Panc1 (cell line): Measurements from ENCODE around the gene SAMD4A. TPM values are rescaled to one million over a fixed set of nuclear protein-coding genes. Genes with fewer than 3 reads are reported as not detected.

Experiments used
- ATAC-seq: fragments of 200-7000 bp; cut with Tn5 transposase; 2 replicates; pipeline ENCODE4 v1.9.1; 2020; ENCODE audit warnings: mild to moderate bottlenecking, moderate library complexity
- BruUV-seq: library from RNA; stranded (reverse); fragments of 400-500 nt; replicated peaks from 2 replicates; lab custom pipeline; 2021; lab: Mats Ljungman, UMichigan
- CTCF ChIA-PET: fragments of 300-600 bp; sonication (Branson Sonifier 250); formaldehyde crosslinking; loops from one replicate; lab custom pipeline; 2022; ENCODE audit warnings: antibody characterized with exemption; lab: Charles Lee
- POLR2A ChIA-PET: fragments of 300-600 bp; sonication (Branson Sonifier 250); formaldehyde crosslinking; loops from one replicate; lab custom pipeline; 2022; ENCODE audit warnings: antibody characterized with exemption; lab: Charles Lee
- DNase-seq: peaks from one replicate; pipeline ENCODE4 v3.0.0-alpha.2; 2010; ENCODE audit warnings: low read depth, low spot score
- H3K27ac ChIP-seq: 2 replicates; pipeline ENCODE4 v1.5.1; 2011; ENCODE audit warnings: mild to moderate bottlenecking, low read length, inconsistent platforms
- H3K27me3 ChIP-seq: fragments of 200-500 bp; sonication (Bioruptor generic); 2 replicates; pipeline ENCODE4 v1.6.0; 2014; ENCODE audit warnings: low read length, inconsistent platforms; ENCODE audit not compliant: control insufficient read depth, insufficient read depth
- H3K36me3 ChIP-seq: fragments of 200-500 bp; sonication (Bioruptor generic); 2 replicates; pipeline ENCODE4 v1.5.1; 2014; ENCODE audit warnings: inconsistent platforms, mild to moderate bottlenecking, low read length, moderate library complexity; ENCODE audit not compliant: control insufficient read depth, insufficient read depth
- H3K4me1 ChIP-seq: 2 replicates; pipeline ENCODE4 v1.5.1; 2011; ENCODE audit warnings: inconsistent platforms, mild to moderate bottlenecking, low read length, moderate library complexity; ENCODE audit not compliant: control insufficient read depth, insufficient read depth
- H3K4me3 ChIP-seq, 2 experiments: 2 replicates each; pipeline ENCODE4 v1.5.1; 2011 to 2012; ENCODE audit warnings: low read depth in 2 of 2, low read length in 2 of 2, mild to moderate bottlenecking in 2 of 2, inconsistent platforms in 1 of 2, moderate library complexity in 1 of 2
- H3K9me3 ChIP-seq: fragments of 200-500 bp; sonication (Bioruptor generic); 2 replicates; pipeline ENCODE4 v1.5.1; 2014; ENCODE audit warnings: low read depth, mild to moderate bottlenecking, inconsistent platforms, low read length, moderate library complexity; ENCODE audit not compliant: control insufficient read depth, insufficient read depth
- CTCF ChIP-seq: fragments of 450-650 bp; IDR thresholded peaks from 2 replicates; pipeline ENCODE4 v1.5.1; 2017; ENCODE audit warnings: mild to moderate bottlenecking
- POLR2AphosphoS5 ChIP-seq: IDR thresholded peaks from 2 replicates; pipeline ENCODE4 v1.6.1; 2012; ENCODE audit warnings: mild to moderate bottlenecking, low read depth, low read length, moderate library complexity
- REST ChIP-seq, 2 experiments: IDR thresholded peaks; 2 replicates each; pipeline ENCODE4 v1.6.1; 2011 to 2012; ENCODE audit warnings: low read depth in 2 of 2, control low read depth in 1 of 2, low read length in 1 of 2, mild to moderate bottlenecking in 1 of 2, moderate library complexity in 1 of 2; ENCODE audit not compliant: insufficient read depth in 1 of 2
- SIN3A ChIP-seq: IDR thresholded peaks from 2 replicates; pipeline ENCODE4 v1.6.1; 2012; ENCODE audit warnings: low read depth, mild to moderate bottlenecking, low read length, moderate library complexity, borderline replicate concordance; ENCODE audit not compliant: insufficient read depth
- TCF7L2 ChIP-seq: IDR thresholded peaks from 2 replicates; pipeline ENCODE4 v1.6.1; 2011; ENCODE audit warnings: mild to moderate bottlenecking, low read depth, low read length, inconsistent platforms
- in situ Hi-C: cut with HindIII; loops from 2 replicates; pipeline ENCODE4 v1.10.0; 2016; ENCODE audit warnings: low sequenced_read_pairs, low pct_unique_long_range_greater_than_20kb
- intact Hi-C: fragments of 100-400 bp; cut with micrococcal nuclease; formaldehyde crosslinking; loops from one replicate; pipeline ENCODE4 v1.10.0; 2022; ENCODE audit not compliant: unreplicated experiment
- total RNA-seq: library from RNA; stranded (reverse); gene quantifications from one replicate; pipeline ENCODE4 v1.2.1, GENCODE V29; 2021; ENCODE audit not compliant: unreplicated experiment

Gene SAMD4A
- total RNA-seq, 1 experiment from 2014 or later, result 15.2 TPM

- TF ChIP-seq TCF7L2 (no peak), POLR2AphosphoS5 (no peak), SIN3A (no peak), REST (IDR thresholded peaks at IDR 0.05; ENCODE audit: insufficient read depth in 1 of 2, low read depth in 2 of 2, low read length in 1 of 2) (no peak), CTCF (no peak)
- intact Hi-C loops, result no loop called here
- POLR2A ChIA-PET, result no interaction called here
- in situ Hi-C loops, result no loop called here
- CTCF ChIA-PET, result no interaction called here
- Histone ChIP-seq H3K4me1 (peaks cover 3% of the 10 kb centered on the region; the same call in 1 of the 2 replicates), H3K4me3 (no peak overlapping the region), H3K9me3 (no peaks in the 10 kb centered on the region), H3K27me3 (no peaks in the 10 kb centered on the region), H3K36me3 (no peaks in the 10 kb centered on the region), H3K27ac (no peak overlapping the region)
- no TSS peak for BruUV-seq
- DNase-seq (no peak), ATAC-seq (no peak)
Observed at GRCh38 chr14:54702492-54702891, 135.6 kb downstream of the SAMD4A start.

GRCh38 chr14:54703082-54703481 lies 136.2 kb downstream of the SAMD4A start:
- CTCF ChIA-PET, result no interaction called here
- Histone ChIP-seq H3K36me3 (no peaks in the 10 kb centered on the region), H3K9me3 (no peaks in the 10 kb centered on the region), H3K4me1 (peaks cover 3% of the 10 kb centered on the region; the same call in 1 of the 2 replicates), H3K4me3 (no peak overlapping the region), H3K27me3 (no peaks in the 10 kb centered on the region), H3K27ac (no peak overlapping the region)
- DNase-seq, result no peak
- no peak for ATAC-seq
- POLR2A ChIA-PET, result no interaction called here
- BruUV-seq, result no TSS peak
- TF ChIP-seq TCF7L2 (no peak), CTCF (no peak), SIN3A (no peak), REST (IDR thresholded peaks at IDR 0.05; ENCODE audit: insufficient read depth in 1 of 2, low read depth in 2 of 2, low read length in 1 of 2) (no peak), POLR2AphosphoS5 (no peak)
- intact Hi-C loops (no loop called here), in situ Hi-C loops (no loop called here)
